Measurements from ENCODE around the gene NCAM1. TPM values are rescaled to one million over a fixed set of nuclear protein-coding genes. Genes with fewer than 3 reads are reported as not detected.

NCAM1 gene
- total RNA-seq, 1 experiment from 2014 or later = 0.22 TPM

DNA sequence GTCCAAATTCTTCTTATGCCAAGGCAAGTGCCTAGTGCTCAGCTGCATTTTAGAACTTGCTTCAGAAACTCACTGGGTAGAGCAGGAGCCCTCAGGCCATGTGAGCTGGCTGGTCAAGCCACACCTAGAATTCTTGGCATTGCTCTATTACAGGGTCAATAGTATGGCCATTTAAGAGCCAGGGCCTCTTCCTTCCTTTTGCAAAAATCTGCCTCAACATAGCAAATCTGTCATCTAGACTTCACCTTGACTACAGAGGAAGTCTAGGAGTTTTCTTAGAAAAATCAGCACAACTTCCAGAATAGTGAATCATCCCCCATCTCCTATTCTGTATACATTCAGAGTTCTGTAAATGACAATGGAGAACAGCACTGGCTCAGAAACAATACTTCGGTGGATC, 241.2 kb downstream of the NCAM1 start:
- H4K20me1 ChIP-seq (ENCODE audit: insufficient read depth) = no peaks in the 10 kb centered on the region
- no peak overlapping the region for H3K9ac ChIP-seq (ENCODE audit: low read length)
- no peak overlapping the region for H3K4me3 ChIP-seq (replicated peaks in 1 of 2; ENCODE audit: low read depth in 1 of 2, low read length in 2 of 2)
- POLR2A ChIA-PET = no interaction called here
- peaks cover 37% of the 10 kb centered on the region for H3K27me3 ChIP-seq (ENCODE audit: insufficient read depth, low read length)
- CTCF ChIA-PET = no interaction called here
- no peaks in the 10 kb centered on the region for H3K79me2 ChIP-seq (ENCODE audit: insufficient read depth, low read length)
- no peak overlapping the region for H2AFZ ChIP-seq (ENCODE audit: low read depth, low read length, poor library complexity, severe bottlenecking)
- no peak overlapping the region for H3K27ac ChIP-seq (ENCODE audit: low read depth, low read length)
- TF ChIP-seq SP1 (IDR thresholded peaks at IDR 0.05; ENCODE audit: low read depth) = no peak
- TF ChIP-seq FOSL1 (IDR thresholded peaks at IDR 0.05; ENCODE audit: low read depth) = no peak
- no peak for TF ChIP-seq ELF1 (IDR thresholded peaks at IDR 0.05; ENCODE audit: borderline replicate concordance, low read depth)
- no peak for TF ChIP-seq TCF7L2 (IDR thresholded peaks at IDR 0.05; ENCODE audit: borderline replicate concordance, extremely low read depth, insufficient read depth, insufficient read length)
- TF ChIP-seq SIN3A (IDR thresholded peaks at IDR 0.05; ENCODE audit: low read depth) = no peak
- no peak for TF ChIP-seq CBX3 (IDR thresholded peaks at IDR 0.05; ENCODE audit: low read depth)
- TF ChIP-seq JUND (IDR thresholded peaks at IDR 0.05) = no peak
- H3K9me3 ChIP-seq (ENCODE audit: control insufficient read depth in 1 of 2, insufficient read depth in 1 of 2, low read depth in 1 of 2, low read length in 2 of 2) = no peaks in the 10 kb centered on the region
- H3K36me3 ChIP-seq (ENCODE audit: control insufficient read depth in 1 of 2, insufficient read depth in 2 of 2, low read length in 2 of 2) = no peaks in the 10 kb centered on the region
- no peaks in the 10 kb centered on the region for H3K4me1 ChIP-seq (ENCODE audit: control insufficient read depth in 1 of 2, insufficient read depth in 2 of 2, low read length in 2 of 2)
- RAD21 ChIA-PET (ENCODE audit: low non-redundant PET in 1 of 2, low total read pairs in 2 of 2, uncharacterized antibody in 2 of 2, unreplicated experiment in 2 of 2) = no interaction called here
- DNase-seq (ENCODE audit: low read depth, low spot score) = no peak
- H3K9me2 ChIP-seq (ENCODE audit: insufficient read depth) = no peaks in the 10 kb centered on the region
- ATAC-seq = no peak
- intact Hi-C loops (cut with micrococcal nuclease) = no loop called here
- no peak overlapping the region for H3K4me2 ChIP-seq (ENCODE audit: low read length)
- BruUV-seq (replicated peaks) = no TSS peak

GRCh38 chr11:113203141-113203753, 242.0 kb downstream of the NCAM1 start:
- H3K4me2 ChIP-seq (ENCODE audit: low read length) = no peak overlapping the region
- ChIA-PET CTCF (no interaction called here), RAD21 (ENCODE audit: low non-redundant PET in 1 of 2, low total read pairs in 2 of 2, uncharacterized antibody in 2 of 2, unreplicated experiment in 2 of 2) (no interaction called here), POLR2A (no interaction called here)
- no peaks in the 10 kb centered on the region for H3K4me1 ChIP-seq (ENCODE audit: control insufficient read depth in 1 of 2, insufficient read depth in 2 of 2, low read length in 2 of 2)
- DNase-seq (ENCODE audit: low read depth, low spot score) (no peak), ATAC-seq (no peak)
- H3K4me3 ChIP-seq (replicated peaks in 1 of 2; ENCODE audit: low read depth in 1 of 2, low read length in 2 of 2) = no peak overlapping the region
- no peaks in the 10 kb centered on the region for H3K36me3 ChIP-seq (ENCODE audit: control insufficient read depth in 1 of 2, insufficient read depth in 2 of 2, low read length in 2 of 2)
- TF ChIP-seq EZH2 (IDR thresholded peaks at IDR 0.05) = no peak
- TF ChIP-seq SIN3A (IDR thresholded peaks at IDR 0.05; ENCODE audit: low read depth) = no peak
- no peak for TF ChIP-seq EGR1 (IDR thresholded peaks at IDR 0.05; ENCODE audit: low read depth)
- TF ChIP-seq RAD21 (IDR thresholded peaks at IDR 0.05; ENCODE audit: low read depth) = no peak
- no peak for TF ChIP-seq POLR2A (IDR thresholded peaks at IDR 0.05; ENCODE audit: borderline replicate concordance, extremely low read depth, insufficient read depth, insufficient read length)
- TF ChIP-seq SP1 (IDR thresholded peaks at IDR 0.05; ENCODE audit: low read depth) = no peak
- TF ChIP-seq FOSL1 (IDR thresholded peaks at IDR 0.05; ENCODE audit: low read depth) = no peak
- TF ChIP-seq EZH2phosphoT487 (IDR thresholded peaks at IDR 0.05; ENCODE audit: borderline replicate concordance) = no peak
- no peak for TF ChIP-seq MAX (IDR thresholded peaks at IDR 0.05)
- TF ChIP-seq SRF (IDR thresholded peaks at IDR 0.05; ENCODE audit: low read depth) = no peak
- no peak for TF ChIP-seq CTCF (IDR thresholded peaks at IDR 0.05 in 2 of 3, conservative IDR thresholded peaks at IDR 0.05 in 1 of 3; ENCODE audit: borderline replicate concordance in 1 of 3, insufficient read depth in 1 of 3, low read depth in 2 of 3, low read length in 2 of 3)
- TF ChIP-seq, protein P1, sequence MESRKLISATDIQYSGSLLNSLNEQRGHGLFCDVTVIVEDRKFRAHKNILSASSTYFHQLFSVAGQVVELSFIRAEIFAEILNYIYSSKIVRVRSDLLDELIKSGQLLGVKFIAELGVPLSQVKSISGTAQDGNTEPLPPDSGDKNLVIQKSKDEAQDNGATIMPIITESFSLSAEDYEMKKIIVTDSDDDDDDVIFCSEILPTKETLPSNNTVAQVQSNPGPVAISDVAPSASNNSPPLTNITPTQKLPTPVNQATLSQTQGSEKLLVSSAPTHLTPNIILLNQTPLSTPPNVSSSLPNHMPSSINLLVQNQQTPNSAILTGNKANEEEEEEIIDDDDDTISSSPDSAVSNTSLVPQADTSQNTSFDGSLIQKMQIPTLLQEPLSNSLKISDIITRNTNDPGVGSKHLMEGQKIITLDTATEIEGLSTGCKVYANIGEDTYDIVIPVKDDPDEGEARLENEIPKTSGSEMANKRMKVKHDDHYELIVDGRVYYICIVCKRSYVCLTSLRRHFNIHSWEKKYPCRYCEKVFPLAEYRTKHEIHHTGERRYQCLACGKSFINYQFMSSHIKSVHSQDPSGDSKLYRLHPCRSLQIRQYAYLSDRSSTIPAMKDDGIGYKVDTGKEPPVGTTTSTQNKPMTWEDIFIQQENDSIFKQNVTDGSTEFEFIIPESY (IDR thresholded peaks at IDR 0.05; ENCODE audit: extremely low read depth, insufficient replicate concordance, low read length) = no peak
- TF ChIP-seq ATF3 (IDR thresholded peaks at IDR 0.05) = no peak
- TF ChIP-seq ELF1 (IDR thresholded peaks at IDR 0.05; ENCODE audit: borderline replicate concordance, low read depth) = no peak
- TF ChIP-seq ZFX (IDR thresholded peaks at IDR 0.05) = no peak
- no peaks in the 10 kb centered on the region for H3K9me3 ChIP-seq (ENCODE audit: control insufficient read depth in 1 of 2, insufficient read depth in 1 of 2, low read depth in 1 of 2, low read length in 2 of 2)
- no TSS peak for BruUV-seq (replicated peaks)
- peaks cover 31% of the 10 kb centered on the region for H3K27me3 ChIP-seq (ENCODE audit: insufficient read depth, low read length)
- intact Hi-C loops (cut with micrococcal nuclease) = no loop called here
- no peak overlapping the region for H3K9ac ChIP-seq (ENCODE audit: low read length)
- H4K20me1 ChIP-seq (ENCODE audit: insufficient read depth) = no peaks in the 10 kb centered on the region
- H3K9me2 ChIP-seq (ENCODE audit: insufficient read depth) = no peaks in the 10 kb centered on the region
- no peak overlapping the region for H2AFZ ChIP-seq (ENCODE audit: low read depth, low read length, poor library complexity, severe bottlenecking)
- no peaks in the 10 kb centered on the region for H3K79me2 ChIP-seq (ENCODE audit: insufficient read depth, low read length)
- no peak overlapping the region for H3K27ac ChIP-seq (ENCODE audit: low read depth, low read length)
